Activated CD8-positive, alpha-beta memory T cell treated with anti-CD3 and anti-CD28 coated beads for 4 hours (primary cell): ENCODE measurements around the gene ALG8.
"Not testable (repeated sequence)": the region's sequence is repeated elsewhere in the genome, so short reads cannot be mapped to it uniquely, and the experiment has no call there.

ENCODE experiments used
- DNase-seq, 2 donors: peaks; one replicate each; pipeline ENCODE4 v3.0.0-alpha.2; 2020; ENCODE audit warnings: low read depth in 2 of 2

Gene ALG8

DNA sequence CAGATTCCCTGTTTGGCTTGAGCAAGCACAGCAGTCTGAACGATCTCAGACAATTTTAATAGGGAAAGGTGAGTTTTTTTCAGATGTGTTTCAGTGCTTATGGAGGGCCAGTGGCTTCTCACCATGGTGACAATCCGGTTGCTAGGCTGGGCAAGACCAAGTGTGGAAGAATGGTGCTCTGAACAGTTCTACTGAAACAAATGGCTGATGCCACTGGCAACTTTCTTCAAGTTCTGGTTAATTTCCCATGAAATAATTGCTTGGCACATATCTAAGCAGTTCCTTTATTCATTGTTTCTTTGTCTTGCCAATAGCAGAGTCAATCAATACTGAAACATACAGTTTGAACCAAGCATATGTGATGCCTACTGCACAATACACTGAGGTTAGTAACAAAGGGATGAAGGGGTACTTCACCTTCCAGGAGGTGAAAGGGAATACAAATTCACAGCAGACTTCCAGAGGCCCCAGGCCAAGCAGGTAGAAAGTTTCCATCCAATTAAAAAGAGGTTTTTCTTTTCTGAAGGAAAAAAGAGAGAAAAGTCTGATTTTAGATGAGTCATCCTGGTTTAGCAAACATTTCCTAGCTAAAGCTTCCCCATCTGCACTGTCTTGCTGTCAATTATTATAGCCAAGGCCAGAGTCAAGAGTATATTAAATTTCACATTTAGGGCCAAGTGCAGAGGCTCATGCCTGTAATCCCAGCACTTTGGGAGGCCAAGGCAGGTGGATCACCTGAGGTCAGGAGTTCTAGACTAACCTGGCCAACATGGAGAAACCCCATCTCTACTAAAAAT, 38.6 kb downstream of the ALG8 start:
- no peak for DNase-seq

DNA sequence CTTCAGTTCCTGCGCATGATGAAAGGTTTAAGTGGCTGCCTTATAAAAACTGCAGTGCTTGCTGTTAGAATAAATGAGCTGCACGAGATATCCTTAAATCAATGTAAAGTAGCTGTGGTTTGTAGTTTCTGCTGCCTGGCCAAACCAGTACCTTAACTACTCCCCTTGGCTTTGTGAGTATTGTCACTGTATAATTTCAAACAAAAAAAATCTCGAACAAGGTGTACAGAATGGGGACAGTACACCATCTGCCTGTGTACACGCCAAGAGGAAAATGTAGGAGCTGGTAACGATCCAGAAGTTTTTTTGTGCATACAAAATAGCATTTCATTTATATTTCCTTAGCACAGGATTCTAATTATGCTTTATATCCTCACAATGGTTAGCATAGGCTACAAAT, 39.2 kb downstream of the ALG8 start:
- no peak for DNase-seq

DNA sequence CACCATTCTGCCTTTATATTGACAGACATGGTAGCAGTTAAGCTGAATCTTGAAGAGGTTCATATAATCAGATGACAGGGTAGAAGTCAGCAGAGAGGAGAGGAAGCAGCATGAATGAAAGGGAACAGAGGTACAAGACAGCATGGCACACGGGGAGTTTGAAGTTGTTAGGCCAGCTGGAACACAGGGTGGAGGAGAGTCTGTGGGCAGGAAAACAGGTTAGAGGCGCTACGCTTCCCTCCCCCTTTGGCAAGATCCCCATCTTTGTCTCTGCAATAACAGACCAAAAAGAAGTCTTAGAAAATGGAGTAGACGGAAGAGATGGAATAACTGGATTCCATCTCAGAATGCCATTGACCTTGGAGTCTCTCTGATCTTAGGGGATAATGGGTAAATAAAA, 39.8 kb downstream of the ALG8 start:
- DNase-seq, result no peak

GRCh38 chr11:78097666-78098385, 41.6 kb downstream of the ALG8 start:
- no peak for DNase-seq

- no peak for DNase-seq
Measured at GRCh38 chr11:78094250-78094649, 45.2 kb downstream of the ALG8 start.

DNA sequence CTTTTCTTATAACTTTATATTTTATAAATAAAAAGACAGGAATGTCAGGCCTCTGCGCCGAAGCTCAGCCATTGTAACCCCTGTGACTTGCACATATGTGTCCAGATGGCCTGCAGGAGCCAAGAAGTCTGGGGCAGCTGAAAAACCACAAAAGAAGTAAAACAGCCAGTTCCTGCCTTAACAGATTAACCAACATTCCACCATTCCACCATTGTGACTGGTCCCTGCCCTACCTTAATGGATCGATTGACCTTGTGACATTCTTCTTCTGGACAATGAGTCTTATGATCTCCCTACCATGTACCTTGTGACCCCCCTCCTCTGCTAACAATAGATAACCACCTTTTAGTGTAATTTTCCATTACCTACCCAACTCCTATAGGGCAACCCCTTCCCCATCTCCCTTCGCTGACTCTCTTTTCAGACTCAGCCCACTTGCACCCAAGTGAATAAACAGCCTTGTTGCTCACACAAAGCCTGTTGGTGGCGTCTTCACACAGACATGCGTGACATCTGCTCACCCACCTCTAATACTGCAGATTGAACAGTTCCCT, 52.8 kb downstream of the ALG8 start:
- not testable (repeated sequence) for DNase-seq

- DNase-seq, result no peak
Measured at GRCh38 chr11:78085972-78086371, 53.5 kb downstream of the ALG8 start.

- not testable (repeated sequence) for DNase-seq
Measured at GRCh38 chr11:78084506-78084905, 54.9 kb downstream of the ALG8 start.

DNA sequence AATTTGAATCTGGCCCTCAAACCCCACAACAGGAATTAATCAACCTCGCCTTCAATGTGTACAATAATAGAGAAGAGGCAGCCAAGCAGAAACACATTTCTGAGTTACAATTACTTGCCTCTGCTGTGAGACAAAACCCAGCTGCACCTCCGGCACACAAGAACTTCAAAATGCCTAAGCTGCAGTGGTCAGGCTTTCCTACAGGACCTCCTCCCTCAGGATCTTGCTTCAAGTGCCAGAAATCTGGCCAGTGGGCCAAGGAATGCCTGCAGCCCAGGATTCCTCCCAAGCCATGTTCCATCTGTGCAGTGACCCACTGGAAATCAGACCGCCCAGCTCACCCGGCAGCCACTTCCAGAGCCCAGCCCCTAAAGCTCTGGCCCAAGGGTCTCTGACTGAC, 56.4 kb downstream of the ALG8 start:
- DNase-seq, result no peak

- DNase-seq, result no peak
Measured at GRCh38 chr11:78082146-78082545, 57.3 kb downstream of the ALG8 start.

DNA sequence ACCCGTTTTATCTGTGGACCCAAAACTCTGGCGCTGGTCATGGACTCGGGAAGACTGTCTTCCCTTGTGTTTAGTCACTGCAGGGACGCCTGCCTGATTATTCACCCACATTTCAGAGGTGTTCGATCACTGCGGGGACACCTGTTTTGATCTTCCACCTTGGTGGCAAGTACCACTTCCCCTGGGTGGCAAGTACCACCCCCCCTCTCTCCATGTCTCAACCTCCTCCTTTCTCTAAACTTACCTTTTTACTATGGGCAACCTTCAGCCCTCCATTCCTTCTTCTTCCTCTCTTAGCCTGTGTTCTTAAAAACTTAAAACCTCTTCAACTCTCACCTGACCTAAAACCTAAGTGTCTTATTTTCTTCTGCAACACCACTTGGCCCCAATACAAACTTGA, 57.8 kb downstream of the ALG8 start:
- DNase-seq, result no peak

DNA sequence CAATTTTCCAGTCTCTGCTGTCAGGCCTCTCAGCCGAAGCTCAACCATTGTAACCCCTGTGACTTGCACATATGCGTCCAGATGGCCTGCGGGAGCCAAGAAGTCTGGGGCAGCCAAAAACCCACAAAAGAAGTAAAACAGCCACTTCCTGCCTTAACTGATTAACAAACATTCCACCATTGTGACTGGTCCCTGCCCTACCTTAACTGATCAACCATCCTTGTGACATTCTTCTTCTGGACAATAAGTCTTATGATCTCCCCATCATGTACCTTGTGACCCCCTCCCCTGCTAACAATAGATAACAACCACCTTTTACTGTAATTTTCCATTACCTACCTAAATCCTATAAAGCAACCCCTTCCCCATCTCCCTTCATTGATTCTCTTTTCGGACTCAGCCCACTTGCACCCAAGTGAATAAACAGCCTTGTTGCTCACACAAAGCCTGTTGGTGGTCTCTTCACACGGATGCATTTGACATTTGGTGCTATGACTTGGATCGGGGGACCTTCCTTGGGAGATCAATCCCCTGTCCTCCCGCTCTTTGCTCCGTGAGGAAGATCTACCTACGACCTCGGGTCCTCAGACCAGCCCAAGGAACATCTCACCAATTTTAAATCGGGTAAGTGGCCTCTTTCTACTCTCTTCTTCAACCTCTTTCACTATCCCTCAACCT, 58.5 kb downstream of the ALG8 start:
- DNase-seq, result no peak

DNA sequence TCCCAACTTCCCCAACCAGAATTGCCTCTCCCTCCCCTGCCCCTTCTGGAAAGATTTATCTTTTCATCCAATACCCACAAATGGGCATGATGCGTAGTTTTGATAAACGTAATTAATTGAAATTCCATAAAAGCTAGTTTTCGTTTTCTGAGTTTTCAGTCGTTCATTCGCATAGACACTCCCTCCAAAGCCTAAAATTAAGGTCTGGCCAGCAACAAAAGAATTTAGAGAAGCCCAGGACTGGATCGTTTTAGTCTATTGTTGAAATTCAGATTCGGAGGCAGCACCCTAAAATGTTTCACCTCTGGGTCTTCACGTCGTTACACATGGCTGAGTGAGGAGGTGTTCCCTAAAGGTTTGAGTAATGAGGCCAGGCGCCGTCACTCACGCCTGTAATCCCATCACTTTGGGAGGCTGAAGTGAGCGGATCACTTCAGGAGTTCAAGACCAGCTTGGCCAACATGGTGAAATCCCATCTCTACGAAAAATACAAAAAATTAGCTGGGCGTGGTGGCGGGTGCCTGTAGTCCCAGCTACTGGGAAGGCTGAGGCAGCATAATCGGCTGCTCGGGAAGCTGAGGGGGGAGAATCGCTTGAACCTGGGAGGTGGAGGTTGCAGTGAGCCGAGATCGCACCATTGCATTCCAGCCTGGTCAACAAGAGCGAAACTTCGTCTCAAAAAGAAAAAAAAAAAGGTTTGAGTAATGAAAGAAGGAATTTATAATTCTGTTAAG, 59.2 kb downstream of the ALG8 start:
- DNase-seq, result no peak

- peak; percentile 31 to 35 for DNase-seq
Measured at GRCh38 chr11:78079232-78080083, 60.0 kb downstream of the ALG8 start, which contains the start of gene NDUFC2. NDUFC2 (minus strand) TSS chr11:78079862; CDS start chr11:78079744, 118 bp downstream.

- no peak for DNase-seq
Measured at GRCh38 chr11:78078218-78079167, 60.9 kb downstream of the ALG8 start.

GRCh38 chr11:78077592-78077991, 61.8 kb downstream of the ALG8 start:
- not testable (repeated sequence) for DNase-seq

- DNase-seq, result no peak
Measured at GRCh38 chr11:78076733-78077403, 62.6 kb downstream of the ALG8 start.

DNA sequence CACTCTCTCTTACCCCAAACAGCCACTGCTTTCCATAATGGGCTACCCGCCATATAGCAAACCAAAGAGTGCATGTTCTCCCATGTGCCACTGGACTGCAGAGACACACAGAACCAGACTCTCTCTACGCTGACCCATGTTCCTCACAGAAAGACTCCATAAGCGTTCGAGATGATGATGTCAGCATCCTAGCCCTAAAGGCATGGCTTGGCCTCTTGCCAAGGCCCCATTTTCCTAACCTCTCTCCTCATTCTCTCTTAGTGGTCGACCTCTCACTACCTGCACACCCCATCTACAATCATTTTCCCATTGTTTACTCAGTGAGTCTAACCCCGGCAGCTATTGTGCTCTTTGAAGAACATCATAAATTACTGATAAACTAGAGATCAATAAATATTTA, 64.7 kb downstream of the ALG8 start:
- DNase-seq, result no peak

DNA sequence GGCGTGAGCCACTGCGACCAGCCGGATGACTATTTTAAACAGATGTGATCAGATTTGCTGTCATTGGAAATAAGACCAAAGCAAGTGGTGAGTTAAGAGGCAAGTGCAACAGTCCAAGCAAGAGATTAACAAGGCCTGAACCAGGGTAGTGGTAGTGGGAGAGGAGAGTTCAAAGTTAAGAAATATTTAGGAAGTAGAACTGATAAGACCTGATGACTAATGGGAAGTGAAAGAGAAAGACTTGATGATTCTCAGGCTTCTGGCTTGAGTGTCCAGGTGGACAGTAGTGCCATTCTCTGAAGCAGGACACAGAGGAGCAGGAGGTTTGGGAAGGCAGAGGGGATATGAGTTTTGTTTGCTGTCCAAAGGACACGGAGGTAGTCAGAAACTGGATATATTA, 67.0 kb downstream of the ALG8 start:
- no peak for DNase-seq
